Activated CD4-positive, alpha-beta T cell treated with anti-CD3 and anti-CD28 coated beads, Interleukin-2, amount 10 ng/mL, durations not matched to agents 24 days and 14 days (primary cell): ENCODE measurements around the gene TEAD3. TPM values are rescaled to one million over a fixed set of nuclear protein-coding genes. Genes with fewer than 3 reads are reported as not detected.

ENCODE experiments used
- DNase-seq: peaks from one replicate; pipeline ENCODE4 v3.0.0; 2022
- H3K27ac Mint-ChIP-seq: one replicate; pipeline ENCODE4 v1.8.0; 2022; ENCODE audit warnings: mild to moderate bottlenecking, mixed read lengths
- H3K27me3 Mint-ChIP-seq: one replicate; pipeline ENCODE4 v1.8.0; 2022; ENCODE audit warnings: mixed read lengths
- H3K36me3 Mint-ChIP-seq: one replicate; pipeline ENCODE4 v1.8.0; 2022; ENCODE audit warnings: low read depth, mild to moderate bottlenecking, mixed read lengths
- H3K4me1 Mint-ChIP-seq: one replicate; pipeline ENCODE4 v1.8.0; 2021; ENCODE audit warnings: mixed read lengths
- H3K4me3 Mint-ChIP-seq: one replicate; pipeline ENCODE4 v1.8.0; 2022; ENCODE audit warnings: mild to moderate bottlenecking, moderate library complexity, mixed read lengths
- H3K9me3 Mint-ChIP-seq: one replicate; pipeline ENCODE4 v1.8.0; 2021; ENCODE audit warnings: mixed read lengths
- intact Hi-C: fragments of 100-400 bp; cut with micrococcal nuclease; formaldehyde crosslinking; loops from one replicate; pipeline ENCODE4 v1.15.1; 2023
- total RNA-seq: library from RNA; stranded (reverse); gene quantifications from 2 replicates; pipeline ENCODE4 v1.2.3, GENCODE V29; 2022

TEAD3 gene
- total RNA-seq, 1 donor from 2014 or later, result 1.7 TPM

DNA sequence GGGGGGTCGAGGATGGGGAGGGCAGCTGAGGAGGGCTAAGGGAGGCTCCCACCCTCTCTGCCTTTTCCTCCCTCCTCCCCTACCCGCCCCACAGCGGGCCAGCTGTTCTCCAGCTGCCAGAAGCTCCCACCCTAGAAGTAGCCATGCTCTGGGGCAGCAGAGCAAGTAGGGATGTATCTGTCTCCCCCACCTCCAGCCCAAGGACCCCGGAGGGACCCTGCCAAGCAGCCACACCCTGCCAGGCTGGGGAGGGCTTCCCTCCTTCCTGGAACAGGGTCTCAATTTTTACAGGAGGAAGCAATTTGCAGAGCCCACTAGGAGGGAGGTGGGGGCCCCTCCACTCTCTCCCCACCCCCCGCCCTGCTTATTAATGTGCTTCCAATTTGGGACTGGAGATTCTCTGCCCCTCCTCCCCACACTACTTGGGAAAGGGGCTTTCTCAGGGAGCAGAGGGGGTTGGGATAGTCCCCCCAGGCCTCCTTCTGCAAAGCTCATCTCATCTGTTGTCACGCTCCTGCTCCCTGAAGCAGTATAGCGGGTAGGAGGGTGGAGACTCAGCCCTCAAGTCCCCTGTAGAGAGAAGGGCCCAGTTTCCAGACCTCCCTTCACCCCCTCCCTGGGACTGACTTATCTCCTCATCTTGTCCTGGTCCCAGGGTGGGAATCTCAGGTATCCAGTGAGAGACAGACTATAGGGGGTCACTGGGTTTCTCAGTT, 4.5 kb downstream of the TEAD3 start:
- Mint-ChIP-seq H3K27me3 (peaks cover 20% of the 10 kb centered on the region), H3K36me3 (no peaks in the 10 kb centered on the region), H3K27ac (no peak overlapping the region), H3K9me3 (no peaks in the 10 kb centered on the region), H3K4me1 (peaks cover 15% of the 10 kb centered on the region), H3K4me3 (no peak overlapping the region)
- DNase-seq, result no peak
- intact Hi-C loops, result no loop called here

DNA sequence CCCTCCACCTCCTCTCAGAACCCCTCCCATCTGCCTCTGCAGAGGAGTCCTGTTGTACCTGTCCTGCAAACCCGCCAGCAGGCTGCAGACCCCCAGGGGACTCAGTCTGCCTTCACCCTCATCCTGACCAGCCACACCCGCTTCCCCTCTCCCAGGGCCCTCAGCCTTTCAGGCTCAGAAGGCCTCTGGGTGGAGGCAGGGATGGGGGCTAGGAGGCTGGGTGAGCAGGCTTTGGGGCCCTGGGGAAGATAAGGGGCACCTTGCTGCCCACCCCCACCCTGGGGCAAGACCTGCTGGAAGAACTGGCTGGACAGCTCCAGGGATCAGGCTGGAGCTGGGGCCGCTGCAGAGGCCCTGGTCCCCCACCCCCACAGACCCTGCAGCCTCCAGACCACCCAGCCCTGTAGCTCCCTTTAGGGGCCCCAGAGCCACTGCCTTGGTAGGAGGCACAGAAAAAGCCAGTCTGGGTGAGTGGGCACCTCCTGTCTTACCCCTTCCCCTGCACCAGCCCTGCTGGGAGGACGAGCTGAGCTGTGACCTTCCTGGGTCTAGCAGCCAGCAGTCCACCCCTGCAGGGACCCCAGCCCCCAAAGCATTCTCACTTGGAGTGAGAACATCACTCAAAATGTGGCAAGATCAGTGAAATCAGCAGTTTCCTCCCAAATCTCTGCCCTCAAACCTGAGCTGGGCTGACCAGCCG, 5.2 kb downstream of the TEAD3 start:
- no peak for DNase-seq
- no peaks in the 10 kb centered on the region for H3K36me3 Mint-ChIP-seq
- no peak overlapping the region for H3K27ac Mint-ChIP-seq
- peaks cover 15% of the 10 kb centered on the region for H3K4me1 Mint-ChIP-seq
- intact Hi-C loops, result no loop called here
- H3K27me3 Mint-ChIP-seq, result peaks cover 20% of the 10 kb centered on the region
- H3K9me3 Mint-ChIP-seq, result no peaks in the 10 kb centered on the region
- H3K4me3 Mint-ChIP-seq, result no peak overlapping the region

DNA sequence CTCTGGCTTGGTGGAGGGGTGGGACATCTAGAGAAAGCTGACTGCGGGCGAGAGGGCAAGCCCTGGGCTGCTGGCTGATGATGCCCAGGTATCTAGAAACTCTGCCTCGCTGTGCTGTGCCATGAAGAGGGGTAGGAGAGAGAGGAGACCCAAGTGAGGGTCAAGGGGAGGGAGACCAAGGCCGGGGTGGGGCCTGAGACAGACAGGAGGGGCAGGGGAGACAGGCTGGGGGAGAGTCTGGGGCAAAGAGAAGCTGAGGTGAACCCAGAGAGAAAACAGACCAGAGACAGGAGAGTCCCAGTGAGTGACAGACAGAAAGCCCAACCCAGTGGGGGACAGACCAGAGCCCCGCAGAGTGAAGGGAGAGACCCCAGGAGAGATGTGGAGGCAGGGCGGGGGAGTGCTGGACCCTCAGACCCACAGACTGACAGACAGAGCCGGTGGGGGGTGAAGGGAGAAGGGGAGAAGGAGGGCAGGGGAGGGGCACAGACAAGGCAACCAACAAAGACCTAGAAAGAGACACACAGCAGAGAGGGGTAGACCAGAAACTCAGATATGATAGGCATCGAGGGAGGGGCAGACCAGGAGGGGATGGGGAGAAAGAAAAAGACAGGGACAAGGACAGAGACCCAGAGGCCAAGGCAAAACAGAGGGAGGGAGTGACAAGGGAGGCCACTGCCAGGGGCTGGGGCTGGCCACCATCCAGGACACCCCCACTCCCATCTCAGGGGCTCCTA, 5.9 kb downstream of the TEAD3 start:
- no peak for DNase-seq
- intact Hi-C loops, result no loop called here
- H3K4me1 Mint-ChIP-seq, result peaks cover 15% of the 10 kb centered on the region
- no peaks in the 10 kb centered on the region for H3K9me3 Mint-ChIP-seq
- H3K36me3 Mint-ChIP-seq, result no peaks in the 10 kb centered on the region
- H3K27ac Mint-ChIP-seq, result no peak overlapping the region
- H3K27me3 Mint-ChIP-seq, result peaks cover 19% of the 10 kb centered on the region
- no peak overlapping the region for H3K4me3 Mint-ChIP-seq

DNA sequence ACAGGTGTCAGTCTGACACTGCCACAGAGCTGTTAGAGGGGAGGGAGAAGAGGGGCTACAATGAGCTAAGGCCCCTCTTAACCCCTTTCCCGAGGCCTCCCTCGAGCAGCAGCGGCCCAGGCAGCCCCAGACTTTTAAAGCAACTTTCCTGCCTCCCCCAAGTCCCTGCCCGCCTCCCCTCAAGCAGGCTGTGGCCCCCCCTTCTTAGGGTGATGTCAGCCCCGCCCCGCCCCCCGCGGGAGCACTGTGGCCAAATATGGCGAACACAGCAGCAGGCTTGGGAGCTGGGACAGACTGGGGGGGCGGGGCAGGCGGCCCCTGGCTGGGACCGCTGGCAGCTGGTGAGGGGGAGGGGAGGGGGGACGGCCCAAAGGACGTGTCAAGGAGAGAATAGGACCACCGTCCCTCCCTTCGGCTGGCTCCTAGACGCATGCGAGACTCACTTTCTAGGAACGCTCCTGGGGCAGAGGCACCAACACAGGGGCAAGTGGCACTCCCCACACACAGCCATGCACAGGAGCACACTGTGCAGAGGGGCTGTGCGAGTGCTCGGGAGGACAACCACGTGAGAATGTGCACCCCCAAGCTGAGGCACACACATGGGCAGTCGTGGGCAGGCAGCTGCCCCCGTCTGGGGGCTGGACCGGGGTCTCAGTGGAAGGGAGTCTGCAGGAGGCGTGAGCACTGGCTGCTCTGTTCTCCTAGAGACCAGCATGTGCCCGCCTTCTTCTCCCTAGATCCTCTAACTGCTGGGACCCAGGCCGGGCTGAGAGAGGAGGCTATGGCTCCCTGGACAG, 6.7 kb downstream of the TEAD3 start:
- H3K4me1 Mint-ChIP-seq, result peaks cover 15% of the 10 kb centered on the region
- no peak for DNase-seq
- H3K27me3 Mint-ChIP-seq, result peaks cover 15% of the 10 kb centered on the region
- H3K9me3 Mint-ChIP-seq, result no peaks in the 10 kb centered on the region
- no peaks in the 10 kb centered on the region for H3K36me3 Mint-ChIP-seq
- intact Hi-C loops, result no loop called here
- H3K27ac Mint-ChIP-seq, result no peak overlapping the region
- H3K4me3 Mint-ChIP-seq, result no peak overlapping the region

DNA sequence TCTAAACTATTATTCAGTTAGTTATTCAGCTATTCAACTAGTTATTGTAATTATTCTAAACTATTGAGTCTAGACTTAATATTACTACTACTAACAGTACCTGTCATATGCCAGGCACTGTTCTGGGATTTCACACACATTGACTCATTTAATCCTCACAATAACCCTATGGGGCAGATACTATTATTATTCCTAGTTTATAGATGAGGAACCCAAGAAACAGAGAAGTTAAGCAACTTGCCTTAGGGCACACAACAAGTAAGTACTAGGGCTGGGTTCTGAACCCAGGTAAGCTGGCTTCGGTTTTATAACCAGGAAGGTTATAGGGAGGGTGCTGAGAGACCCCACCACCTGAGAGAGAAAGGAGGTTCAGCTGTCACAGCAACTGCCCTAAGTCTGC, 7.8 kb downstream of the TEAD3 start:
- Mint-ChIP-seq H3K27me3 (peaks cover 11% of the 10 kb centered on the region), H3K4me1 (peaks cover 10% of the 10 kb centered on the region), H3K4me3 (no peak overlapping the region), H3K9me3 (no peaks in the 10 kb centered on the region), H3K36me3 (no peaks in the 10 kb centered on the region), H3K27ac (no peak overlapping the region)
- DNase-seq, result no peak
- intact Hi-C loops, result no loop called here

DNA sequence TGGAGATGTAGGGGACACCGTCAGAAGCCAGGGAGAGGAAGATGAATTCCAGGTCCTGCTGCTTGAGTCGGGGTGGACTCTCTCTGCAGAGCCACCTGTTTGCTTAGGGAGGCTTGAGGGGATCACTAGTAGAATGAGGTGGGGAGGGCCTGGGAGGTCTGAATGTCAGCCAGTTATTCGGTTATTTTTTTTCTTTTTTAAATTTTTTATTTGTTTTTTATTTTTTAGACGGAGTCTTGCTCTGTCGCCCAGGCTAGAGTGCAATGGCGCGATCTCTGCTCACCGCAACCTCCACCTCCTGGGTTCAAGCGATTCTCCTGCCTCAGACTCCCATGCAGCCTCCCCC, 8.4 kb downstream of the TEAD3 start:
- intact Hi-C loops, result no loop called here
- Mint-ChIP-seq H3K4me3 (no peak overlapping the region), H3K27me3 (peaks cover 8% of the 10 kb centered on the region), H3K27ac (no peak overlapping the region), H3K36me3 (no peaks in the 10 kb centered on the region), H3K4me1 (peaks cover 6% of the 10 kb centered on the region), H3K9me3 (no peaks in the 10 kb centered on the region)
- DNase-seq, result no peak

DNA sequence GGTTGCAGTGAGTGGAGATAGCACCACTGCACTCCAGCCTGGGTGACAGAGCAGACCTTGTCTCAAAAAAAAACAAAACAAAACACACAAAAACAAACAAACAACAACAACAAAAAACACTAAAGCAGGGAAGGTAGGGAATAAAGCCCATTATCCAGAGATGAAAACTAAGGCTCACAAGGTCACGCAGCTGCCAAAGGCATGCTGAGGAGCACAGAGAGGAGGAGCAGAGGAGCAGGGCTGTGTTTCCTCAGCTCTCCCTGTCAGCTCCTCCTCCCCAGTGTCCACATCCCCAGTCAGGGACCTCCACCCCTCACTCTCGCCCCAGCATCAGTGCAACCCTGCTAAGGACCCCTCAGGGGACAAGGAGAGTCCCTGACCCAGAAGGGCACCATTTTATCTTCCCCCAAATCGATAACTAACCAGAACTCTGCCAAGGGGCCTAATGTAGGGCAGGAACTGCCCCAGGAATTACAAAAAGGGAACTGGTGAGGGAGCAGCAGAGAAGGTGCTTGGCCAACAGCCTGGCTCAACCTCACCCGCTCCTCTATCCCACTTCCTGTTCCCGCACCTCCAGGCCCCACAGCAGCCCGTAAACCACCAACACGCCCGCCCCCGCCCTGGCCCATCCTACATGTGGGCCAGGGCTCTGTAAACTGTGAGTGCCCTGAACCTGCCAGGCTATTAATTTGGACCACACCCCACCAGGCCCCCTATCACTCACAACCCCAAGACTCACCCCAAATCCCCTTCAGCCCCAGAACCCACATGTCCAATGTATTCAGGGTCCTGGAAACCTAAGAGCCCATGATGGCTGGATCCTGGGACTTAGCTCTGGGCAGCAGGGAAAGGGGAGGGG, 9.0 kb downstream of the TEAD3 start:
- H3K4me1 Mint-ChIP-seq, result peaks cover 6% of the 10 kb centered on the region
- intact Hi-C loops, result no loop called here
- no peak overlapping the region for H3K4me3 Mint-ChIP-seq
- H3K9me3 Mint-ChIP-seq, result no peaks in the 10 kb centered on the region
- no peaks in the 10 kb centered on the region for H3K36me3 Mint-ChIP-seq
- no peak for DNase-seq
- H3K27me3 Mint-ChIP-seq, result peaks cover 8% of the 10 kb centered on the region
- H3K27ac Mint-ChIP-seq, result no peak overlapping the region

DNA sequence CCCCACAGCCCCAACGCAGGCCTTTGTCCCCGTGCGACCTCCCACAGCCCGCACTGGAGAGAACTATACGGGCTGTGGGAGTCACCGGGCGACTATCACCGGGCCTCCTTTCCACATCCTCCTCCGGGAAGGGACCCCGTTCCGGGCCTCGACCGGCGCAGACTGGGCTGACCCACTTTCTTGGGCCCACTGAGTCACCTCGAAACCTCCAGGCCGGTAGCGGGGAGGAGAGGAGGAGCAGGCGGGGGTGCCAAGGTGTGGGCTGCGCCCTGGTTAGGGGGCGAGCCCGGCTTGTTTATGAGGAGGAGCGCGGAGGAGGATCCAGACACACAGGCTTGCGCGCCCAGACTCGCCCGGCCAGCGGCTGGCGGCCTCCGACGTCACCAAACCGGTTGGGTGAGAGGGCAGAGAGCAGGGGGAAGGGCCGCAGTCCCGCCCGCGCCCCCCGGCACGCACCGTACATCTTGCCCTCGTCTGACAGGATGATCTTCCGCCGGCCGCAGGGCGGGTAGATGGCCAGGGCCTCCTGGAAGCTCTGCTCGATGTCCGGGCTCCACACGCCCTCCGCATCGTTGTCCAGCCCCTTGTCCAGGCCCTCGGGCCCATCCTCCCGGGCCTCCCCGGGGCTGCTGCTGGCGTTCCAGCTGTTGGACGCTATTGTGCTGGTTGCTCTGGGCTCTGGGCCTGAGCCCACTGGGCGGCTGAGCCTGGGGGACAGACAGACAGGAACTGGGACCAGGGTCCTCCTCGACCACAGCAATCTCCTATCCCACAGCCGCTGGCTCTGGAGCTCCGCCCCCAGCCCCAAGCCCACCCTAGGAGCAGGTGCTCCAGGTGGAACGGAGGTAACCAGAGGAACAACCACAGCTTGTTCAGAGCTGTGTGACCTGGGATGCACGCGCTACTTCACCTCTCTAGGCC, 10.6 kb downstream of the TEAD3 start:
- no peak overlapping the region for H3K27ac Mint-ChIP-seq
- no peaks in the 10 kb centered on the region for H3K36me3 Mint-ChIP-seq
- H3K4me3 Mint-ChIP-seq, result no peak overlapping the region
- H3K9me3 Mint-ChIP-seq, result no peaks in the 10 kb centered on the region
- H3K4me1 Mint-ChIP-seq, result peaks cover 6% of the 10 kb centered on the region
- intact Hi-C loops, result no loop called here
- no peak for DNase-seq
- H3K27me3 Mint-ChIP-seq, result peaks cover 5% of the 10 kb centered on the region

DNA sequence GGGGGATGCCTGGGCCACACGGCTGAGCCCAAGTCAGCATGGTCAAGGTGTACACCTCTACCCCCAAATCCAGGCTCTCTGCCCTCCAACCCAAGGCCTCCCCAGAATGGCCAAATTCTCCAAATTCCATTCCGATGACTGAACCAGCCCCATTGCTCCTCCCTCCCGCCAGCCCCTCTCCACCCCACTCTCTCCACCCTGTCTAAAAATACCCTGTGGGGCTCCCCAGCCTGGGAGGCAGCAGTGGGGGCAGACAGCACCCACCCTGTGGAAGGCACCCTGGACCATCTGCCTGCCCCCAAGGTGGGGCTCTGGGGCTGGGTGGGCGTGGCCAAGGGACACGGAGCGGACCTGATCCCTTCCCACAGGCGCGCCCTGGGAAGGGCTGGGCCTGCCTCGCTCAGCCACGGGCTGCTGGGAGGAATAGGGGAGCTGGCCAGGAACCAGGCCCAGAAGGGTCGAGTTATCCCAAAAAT, 11.4 kb downstream of the TEAD3 start:
- intact Hi-C loops, result no loop called here
- H3K4me1 Mint-ChIP-seq, result peaks cover 6% of the 10 kb centered on the region
- H3K9me3 Mint-ChIP-seq, result no peaks in the 10 kb centered on the region
- no peak overlapping the region for H3K27ac Mint-ChIP-seq
- no peaks in the 10 kb centered on the region for H3K36me3 Mint-ChIP-seq
- no peak for DNase-seq
- no peak overlapping the region for H3K4me3 Mint-ChIP-seq
- H3K27me3 Mint-ChIP-seq, result no peaks in the 10 kb centered on the region

DNA sequence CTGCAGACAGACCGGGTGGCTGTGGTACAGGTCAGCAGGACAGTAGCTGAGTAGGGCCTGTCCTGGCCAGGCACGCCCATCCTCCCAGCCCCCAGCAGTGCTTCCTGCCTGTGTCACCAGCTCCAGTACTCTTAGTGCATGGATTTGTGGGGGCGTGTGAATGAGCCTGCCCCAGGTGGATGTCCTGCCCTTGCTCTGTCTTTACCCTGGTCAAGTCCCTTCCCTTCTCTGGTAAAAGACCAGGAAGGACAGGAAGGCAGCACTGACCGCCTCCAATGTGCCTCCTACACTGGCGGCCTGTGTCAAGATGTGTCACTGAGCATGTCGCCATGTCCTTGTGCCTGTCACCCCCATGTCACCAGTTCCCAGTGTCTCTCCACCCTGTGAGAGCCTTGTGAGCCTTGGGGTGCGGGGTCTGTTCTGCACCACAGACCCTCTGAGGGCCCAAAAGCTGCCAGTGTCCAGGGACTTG, 11.9 kb downstream of the TEAD3 start:
- intact Hi-C loops, result no loop called here

DNA sequence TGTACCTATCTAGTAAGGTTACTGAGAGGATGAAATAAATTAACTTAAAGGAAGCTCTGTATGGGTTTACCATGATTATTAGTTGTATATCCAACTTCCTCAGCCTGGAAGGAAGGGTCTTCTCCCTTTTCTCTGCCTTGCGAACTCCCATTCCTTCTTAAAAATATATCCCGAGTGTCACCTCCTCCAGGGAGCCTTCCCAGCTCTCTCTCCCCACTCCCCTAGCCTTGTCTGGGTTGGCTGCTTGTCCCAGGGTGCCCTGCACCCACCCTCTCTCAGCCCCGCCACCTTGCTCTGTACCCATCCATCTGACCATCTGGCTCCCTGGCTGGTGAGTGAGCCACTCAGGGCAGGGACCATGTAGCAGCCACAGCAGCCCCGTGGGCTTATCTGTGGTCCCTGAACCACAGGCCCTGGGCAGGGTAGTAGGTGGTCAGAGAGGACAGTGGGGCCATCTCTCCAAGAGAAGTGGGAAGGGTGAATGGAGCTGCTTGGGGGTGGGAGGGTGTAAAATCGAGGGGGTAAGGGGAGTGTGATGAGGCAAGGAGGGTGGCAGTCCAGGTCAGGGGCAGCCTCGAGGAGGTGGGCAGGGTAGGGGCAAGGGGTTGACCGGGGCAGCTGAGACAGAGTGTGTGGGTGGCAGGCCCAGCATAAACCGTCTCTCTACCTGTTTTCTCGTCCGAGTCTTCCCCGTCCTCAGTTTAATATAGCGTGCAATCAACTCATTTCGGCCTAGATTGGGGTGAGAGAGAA, 12.8 kb downstream of the TEAD3 start:
- H3K9me3 Mint-ChIP-seq, result no peaks in the 10 kb centered on the region
- no peak overlapping the region for H3K4me3 Mint-ChIP-seq
- intact Hi-C loops, result no loop called here
- no peaks in the 10 kb centered on the region for H3K36me3 Mint-ChIP-seq
- H3K4me1 Mint-ChIP-seq, result peaks cover 6% of the 10 kb centered on the region
- H3K27ac Mint-ChIP-seq, result no peak overlapping the region
- H3K27me3 Mint-ChIP-seq, result no peaks in the 10 kb centered on the region
- DNase-seq, result no peak

More for the DNA sequence above, 11.9 kb downstream of the TEAD3 start:
- Mint-ChIP-seq H3K4me1 (peaks cover 6% of the 10 kb centered on the region), H3K27ac (no peak overlapping the region), H3K36me3 (no peaks in the 10 kb centered on the region), H3K9me3 (no peaks in the 10 kb centered on the region), H3K27me3 (no peaks in the 10 kb centered on the region), H3K4me3 (no peak overlapping the region)
- DNase-seq, result no peak

DNA sequence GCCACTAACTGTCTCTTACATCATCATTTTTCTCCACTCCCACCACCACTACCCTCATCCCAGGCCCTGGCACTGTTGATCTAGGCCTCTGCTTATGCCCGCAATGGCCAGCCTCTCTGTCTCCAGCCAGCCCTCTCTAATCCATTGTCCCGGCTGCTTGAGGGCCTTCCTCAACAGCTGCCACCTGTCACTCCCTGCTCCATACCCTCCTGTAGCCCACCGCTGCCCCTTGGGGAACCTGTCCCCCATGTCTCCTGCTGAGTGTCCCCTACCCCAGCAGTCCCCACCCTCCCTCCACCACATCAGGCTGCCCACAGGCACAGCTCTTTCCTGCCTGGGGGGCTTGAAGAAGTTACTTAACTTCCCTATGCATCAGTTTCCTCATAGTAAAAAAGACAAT, 13.4 kb downstream of the TEAD3 start:
- Mint-ChIP-seq H3K27me3 (no peaks in the 10 kb centered on the region), H3K27ac (no peak overlapping the region), H3K4me1 (peaks cover 6% of the 10 kb centered on the region), H3K4me3 (no peak overlapping the region), H3K36me3 (no peaks in the 10 kb centered on the region), H3K9me3 (no peaks in the 10 kb centered on the region)
- intact Hi-C loops, result no loop called here
- DNase-seq, result no peak
